Keratinocyte (primary cell): ENCODE measurements around the gene USP28.

Experiments
- CTCF ChIP-seq, 3 experiments: IDR thresholded peaks in 1 of 3; conservative IDR thresholded peaks in 1 of 3; optimal IDR thresholded peaks in 1 of 3; 2 replicates in 2 of 3; 3 replicates in 1 of 3; pipeline versions ENCODE3 to v1.5.1; 2011; ENCODE audit warnings: low read length in 3 of 3, mild to moderate bottlenecking in 3 of 3, moderate library complexity in 2 of 3, control low read depth in 1 of 3, inconsistent platforms in 1 of 3; ENCODE audit not compliant: insufficient read depth in 2 of 3; ENCODE audit errors: extremely low read depth in 1 of 3
- EZH2 ChIP-seq: IDR thresholded peaks from one replicate; pipeline ENCODE4 v1.6.1; 2012; ENCODE audit warnings: inconsistent platforms, mild to moderate bottlenecking, low read length, moderate library complexity

GRCh38 chr11:113781682-113782081 is 93.7 kb downstream of the USP28 start:
- TF ChIP-seq CTCF (optimal IDR thresholded peaks at IDR 0.05 in 1 of 3, IDR thresholded peaks at IDR 0.05 in 1 of 3, conservative IDR thresholded peaks at IDR 0.05 in 1 of 3; ENCODE audit: extremely low read depth in 1 of 3, insufficient read depth in 2 of 3, low read length in 3 of 3), result no peak
- TF ChIP-seq EZH2, result no peak
